SU-DHL-6 (cell line): ENCODE measurements around the gene SIRT6.

ENCODE experiments used
- CTCF ChIP-seq: fragments of 200-600 bp; sonication (generic); IDR thresholded peaks from one replicate; pipeline ENCODE4 v1.5.1; 2017; ENCODE audit warnings: antibody characterized with exemption, mild to moderate bottlenecking, low read length, moderate library complexity; ENCODE audit not compliant: insufficient read depth, poor library complexity, severe bottlenecking
- EZH2phosphoT487 ChIP-seq: fragments of 200-600 bp; sonication (generic), shearing (Covaris generic); conservative IDR thresholded peaks from 2 replicates; pipeline ENCODE4 v1.6.1; 2018; ENCODE audit warnings: mild to moderate bottlenecking, antibody characterized with exemption, low read length, moderate library complexity, mixed read lengths

GRCh38 chr19:4225885-4226284, 43.5 kb upstream of the SIRT6 start:
- no peak for TF ChIP-seq CTCF
- TF ChIP-seq EZH2phosphoT487 = no peak
